Smooth muscle cell of the coronary artery (primary cell): ENCODE results near the gene MLNR. TPM values are rescaled to one million over a fixed set of nuclear protein-coding genes. Genes with fewer than 3 reads are reported as not detected.

Experiments used
- total RNA-seq: library from RNA; depleted of rRNA; stranded (reverse); fragments of >200 nt; gene quantifications from 2 replicates; pipeline ENCODE4 v1.2.3, GENCODE V29; 2014; ENCODE audit warnings: low replicate concordance

MLNR gene
- not detected in 2 replicates for total RNA-seq

GRCh38 chr13:49220036-49220855, at the start of gene MLNR:
Gene MLNR (plus strand): TSS chr13:49220338. CDS start chr13:49220338, 0 bp downstream.

GRCh38 chr13:49247643-49248621, 27.8 kb downstream of the MLNR start, which contains the start of gene CDADC1:
Gene CDADC1 (plus strand): TSS chr13:49247925. CDS start chr13:49248038, 113 bp downstream.

Other genes starting within 250 kb of the MLNR start
- 38.7 and 40.8 TPM in 2 replicates for gene FNDC3A, start 244.4 kb upstream of the MLNR start, total RNA-seq
- gene CDADC1, start 27.6 kb downstream of the MLNR start, total RNA-seq, result 2.8 and 4.2 TPM in 2 replicates
- 5.0 and 9.6 TPM in 2 replicates for gene CAB39L, start 223.7 kb downstream of the MLNR start, total RNA-seq
- gene SETDB2, start 223.9 kb downstream of the MLNR start, total RNA-seq, result 4.3 and 5.5 TPM in 2 replicates